GM18526 (cell line): ENCODE measurements around the gene FBXO41.

ENCODE experiments used
- POLR2A ChIP-seq: IDR thresholded peaks from 3 replicates; pipeline ENCODE4 v1.6.1; 2011; ENCODE audit not compliant: insufficient read length; ENCODE audit errors: extremely low read depth

Gene FBXO41

GRCh38 chr2:73214120-73215035, 69.9 kb downstream of the FBXO41 start, which contains the start of gene SMYD5:
TSS of gene SMYD5 (plus strand) at chr2:73214245. CDS start at chr2:73214267, 22 bp downstream.
- peak; percentile 65 for TF ChIP-seq POLR2A

- TF ChIP-seq POLR2A, result no peak
Observed at GRCh38 chr2:73212448-73213176, 71.7 kb downstream of the FBXO41 start.

DNA sequence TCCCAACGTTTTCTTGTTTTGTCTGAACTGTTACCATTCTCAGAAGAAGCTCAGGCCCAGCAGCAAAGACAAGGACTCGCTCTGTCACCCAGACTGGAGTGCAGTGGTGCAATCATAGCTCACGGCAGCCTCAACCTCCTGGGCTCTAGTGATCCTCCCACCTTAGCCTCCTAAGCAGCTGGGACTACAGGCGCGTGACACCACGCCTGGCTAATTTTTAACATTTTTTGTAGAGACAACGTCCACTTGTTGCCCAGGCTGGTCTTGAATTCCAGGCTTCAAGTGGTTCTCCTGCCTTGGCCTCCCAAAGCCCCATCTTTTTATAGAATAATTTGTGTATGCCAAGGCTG, 72.2 kb downstream of the FBXO41 start:
- no peak for TF ChIP-seq POLR2A

- TF ChIP-seq POLR2A, result no peak
Observed at GRCh38 chr2:73210696-73211095, 73.6 kb downstream of the FBXO41 start.

GRCh38 chr2:73210019-73210418, 74.3 kb downstream of the FBXO41 start:
- no peak for TF ChIP-seq POLR2A

GRCh38 chr2:73208258-73208657, 76.0 kb downstream of the FBXO41 start:
- no peak for TF ChIP-seq POLR2A

DNA sequence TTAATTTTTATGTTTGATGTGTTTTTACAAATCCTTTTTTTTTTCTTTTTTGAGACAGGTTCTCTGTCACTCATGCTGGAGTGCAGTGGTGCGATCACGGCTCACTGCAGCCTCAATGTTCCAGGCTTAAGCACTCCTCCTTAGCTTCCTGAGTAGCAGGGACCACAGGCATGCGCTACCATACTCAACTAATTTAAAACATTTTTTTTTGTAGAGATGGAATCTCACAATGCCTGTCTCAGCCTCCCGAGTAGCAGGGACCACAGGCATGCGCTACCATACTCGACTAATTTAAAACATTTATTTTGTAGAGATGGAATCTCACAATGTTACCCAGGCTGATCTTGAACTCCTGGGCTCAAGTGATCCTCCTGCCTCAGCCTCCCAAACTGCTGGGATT, 78.7 kb downstream of the FBXO41 start:
- TF ChIP-seq POLR2A, result no peak
